GM12878 (cell line): ENCODE data around the gene CFAP299. TPM values are rescaled to one million over a fixed set of nuclear protein-coding genes. Genes with fewer than 3 reads are reported as not detected.

Source experiments
- CBFB ChIP-seq: IDR thresholded peaks from 2 replicates; pipeline ENCODE4 v1.6.1; 2016; ENCODE audit warnings: antibody characterized with exemption, low read depth
- ESRRA ChIP-seq: IDR thresholded peaks from 2 replicates; pipeline ENCODE4 v1.6.1; 2012; ENCODE audit warnings: mild to moderate bottlenecking, low read length, improper control_type of control experiment
- NFIC ChIP-seq: IDR thresholded peaks from 2 replicates; pipeline ENCODE4 v1.6.1; 2012; ENCODE audit warnings: low read depth, mild to moderate bottlenecking, inconsistent platforms, low read length, moderate library complexity
- RAD21 ChIP-seq: IDR thresholded peaks from 2 replicates; pipeline ENCODE4 v1.6.1; 2011; ENCODE audit warnings: mild to moderate bottlenecking, low read depth, low read length, moderate library complexity; ENCODE audit not compliant: insufficient read depth
- SMAD1 ChIP-seq: fragments of 450-650 bp; IDR thresholded peaks from 2 replicates; pipeline ENCODE4 v1.6.1; 2018; ENCODE audit warnings: mild to moderate bottlenecking, low read depth; ENCODE audit not compliant: partially characterized antibody
- USF1 ChIP-seq: IDR thresholded peaks from 2 replicates; pipeline ENCODE4 v1.6.1; 2011; ENCODE audit warnings: borderline replicate concordance, low read depth, mild to moderate bottlenecking, moderate library complexity, mixed read lengths, low read length; ENCODE audit not compliant: insufficient read depth; ENCODE audit errors: extremely low read length
- ZBTB4 ChIP-seq: fragments of 450-650 bp; formaldehyde crosslinking; IDR thresholded peaks from 2 replicates; pipeline ENCODE4 v1.4.0; 2022; ENCODE audit warnings: mild to moderate bottlenecking, moderate library complexity
- polyA plus RNA-seq, 11 experiments: library from polyadenylated mRNA; depleted of rRNA in 4 of 11; unstranded in 6 of 11; stranded (reverse) in 5 of 11; fragments of >200 nt; fragmentation: Nextera tagmentation in 4 of 11; fragmentation: Illumina TruSeq in 1 of 11; extraction: Ambion mirVana in 4 of 11; extraction: Trizol in 1 of 11; gene quantifications; 1 replicate in 1 of 11; 2 replicates in 10 of 11; pipeline versions ENCODE4 v1.2.1 to v1.2.3, GENCODE V29; 2011 to 2016; ENCODE audit warnings: inconsistent platforms in 2 of 11, missing spikeins in 2 of 11, low read depth in 1 of 11
- total RNA-seq, 4 experiments: library from RNA; depleted of rRNA in 3 of 4; stranded (reverse); fragments of >200 nt in 3 of 4; fragmentation: Illumina TruSeq in 1 of 4; extraction: Trizol in 1 of 4; gene quantifications; 2 replicates each; pipeline versions ENCODE4 v1.2.1 to v1.2.3, GENCODE V29; 2013 to 2021

The CFAP299 gene
- total and polyA plus RNA-seq, 10 of the 15 experiments (the other 5 are each of a cell fraction or from before 2014, with no cell fraction given), result 0.06 to 0.34 TPM; not detected in 8

- TF ChIP-seq RAD21 (peak; percentile 66), NFIC (no peak), CBFB (no peak), USF1 (no peak), ZBTB4 (no peak), SMAD1 (no peak), ESRRA (no peak)
Measured at GRCh38 chr4:80361329-80361900, 25.9 kb downstream of the CFAP299 start (continued).
